Measurements from ENCODE around the gene FBLN1. TPM values are rescaled to one million over a fixed set of nuclear protein-coding genes. Genes with fewer than 3 reads are reported as not detected.
A peak's percentile ranks its signal among the peaks of the same experiment; 100 is the strongest.

Gene FBLN1
- total and polyA plus RNA-seq, 2 of the 13 experiments (the other 11 are each of a cell fraction or from before 2014, with no cell fraction given) = 37.3 to 103 TPM

DNA sequence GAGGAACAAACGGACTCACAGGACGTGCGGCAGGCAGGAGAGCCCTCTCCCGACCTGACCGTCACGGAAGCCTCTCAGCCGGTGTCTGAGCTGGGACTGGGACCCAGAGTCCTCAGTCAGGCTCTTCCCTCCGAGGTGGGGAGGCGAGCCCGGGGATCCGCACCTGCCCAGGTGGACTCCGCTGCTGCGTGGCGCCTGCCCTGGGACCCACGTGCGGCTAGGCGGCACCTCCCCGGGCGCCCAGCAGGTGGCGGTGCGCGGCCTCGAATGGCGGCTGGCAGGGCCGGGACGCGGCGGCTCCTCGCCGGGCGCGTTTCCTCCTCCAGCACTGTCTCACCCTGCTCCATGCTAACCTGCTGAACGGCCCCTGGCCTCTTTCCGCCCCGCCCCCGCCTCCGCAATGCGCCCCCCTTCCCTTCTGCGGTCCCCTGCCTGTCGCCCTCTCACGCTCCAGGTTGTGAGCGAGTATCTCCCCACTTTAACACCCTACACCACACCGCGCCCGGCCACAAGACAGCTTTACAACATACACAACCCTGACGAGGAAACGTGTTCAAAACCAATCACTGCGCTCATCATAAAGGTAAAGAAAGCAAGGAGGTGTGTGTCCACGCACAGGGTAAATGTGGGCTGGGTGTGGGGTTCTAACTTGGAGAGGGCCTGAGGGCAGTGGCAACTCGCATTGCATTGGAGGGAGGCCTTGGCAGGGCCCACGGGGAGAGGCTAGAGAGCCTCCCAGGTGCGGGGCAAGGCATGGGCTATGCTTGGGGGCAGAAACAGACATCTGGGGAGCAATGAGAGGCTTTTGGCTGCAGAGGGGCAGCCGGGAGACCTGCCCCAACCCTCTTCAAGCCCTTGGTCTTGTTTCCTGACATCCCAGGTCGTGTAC, 143.1 kb downstream of the FBLN1 start (continued):
- TF ChIP-seq SP4 (CRISPR knock-in tag; IDR thresholded peaks at IDR 0.05) = no peak
- 0 out of 2 replicates have a peak, but pooled peaks have one; percentile 14 for TF ChIP-seq ZMYM3 (CRISPR knock-in tag; IDR thresholded peaks at IDR 0.05)
- TF ChIP-seq ZNF607 (CRISPR knock-in tag; IDR thresholded peaks at IDR 0.05; ENCODE audit: borderline replicate concordance) = peak; percentile 85
- no peak for TF ChIP-seq RFX3 (CRISPR knock-in tag; IDR thresholded peaks at IDR 0.05)
- peak; percentile 75 for TF ChIP-seq BHLHE40 (IDR thresholded peaks at IDR 0.05; ENCODE audit: low read length)
- peak; percentile 38; the same call in 1 of the 2 replicates for TF ChIP-seq MED1 (CRISPR knock-in tag; IDR thresholded peaks at IDR 0.05)
- TF ChIP-seq BCL3 (CRISPR knock-in tag; IDR thresholded peaks at IDR 0.05) = no peak
- TF ChIP-seq CENPT (CRISPR knock-in tag; IDR thresholded peaks at IDR 0.05; ENCODE audit: low read depth) = 0 out of 2 replicates have a peak, but pooled peaks have one; percentile 32
- TF ChIP-seq NAIF1 (CRISPR knock-in tag; IDR thresholded peaks at IDR 0.05; ENCODE audit: borderline replicate concordance) = no peak
- no peak; the same call in 1 of the 2 replicates for TF ChIP-seq ZSCAN20 (CRISPR knock-in tag; IDR thresholded peaks at IDR 0.05; ENCODE audit: borderline replicate concordance)
- TF ChIP-seq ARNT2 (CRISPR knock-in tag; IDR thresholded peaks at IDR 0.05; ENCODE audit: low read depth) = 0 out of 2 replicates have a peak, but pooled peaks have one; percentile 36
- TF ChIP-seq, protein P1, sequence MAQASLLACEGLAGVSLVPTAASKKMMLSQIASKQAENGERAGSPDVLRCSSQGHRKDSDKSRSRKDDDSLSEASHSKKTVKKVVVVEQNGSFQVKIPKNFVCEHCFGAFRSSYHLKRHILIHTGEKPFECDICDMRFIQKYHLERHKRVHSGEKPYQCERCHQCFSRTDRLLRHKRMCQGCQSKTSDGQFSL (CRISPR knock-in tag; IDR thresholded peaks at IDR 0.05) = 0 out of 2 replicates have a peak, but pooled peaks have one; percentile 20
- TF ChIP-seq ZBTB43 (CRISPR knock-in tag; conservative IDR thresholded peaks at IDR 0.05) = no peak
- TF ChIP-seq, protein P2, sequence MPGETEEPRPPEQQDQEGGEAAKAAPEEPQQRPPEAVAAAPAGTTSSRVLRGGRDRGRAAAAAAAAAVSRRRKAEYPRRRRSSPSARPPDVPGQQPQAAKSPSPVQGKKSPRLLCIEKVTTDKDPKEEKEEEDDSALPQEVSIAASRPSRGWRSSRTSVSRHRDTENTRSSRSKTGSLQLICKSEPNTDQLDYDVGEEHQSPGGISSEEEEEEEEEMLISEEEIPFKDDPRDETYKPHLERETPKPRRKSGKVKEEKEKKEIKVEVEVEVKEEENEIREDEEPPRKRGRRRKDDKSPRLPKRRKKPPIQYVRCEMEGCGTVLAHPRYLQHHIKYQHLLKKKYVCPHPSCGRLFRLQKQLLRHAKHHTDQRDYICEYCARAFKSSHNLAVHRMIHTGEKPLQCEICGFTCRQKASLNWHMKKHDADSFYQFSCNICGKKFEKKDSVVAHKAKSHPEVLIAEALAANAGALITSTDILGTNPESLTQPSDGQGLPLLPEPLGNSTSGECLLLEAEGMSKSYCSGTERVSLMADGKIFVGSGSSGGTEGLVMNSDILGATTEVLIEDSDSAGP (CRISPR knock-in tag; IDR thresholded peaks at IDR 0.05; ENCODE audit: borderline replicate concordance) = peak; percentile 53; the same call in 1 of the 2 replicates
- TF ChIP-seq DMAP1 (CRISPR knock-in tag; IDR thresholded peaks at IDR 0.05) = peak; percentile 62
- TF ChIP-seq DNMT1 (CRISPR knock-in tag; IDR thresholded peaks at IDR 0.05) = 0 out of 2 replicates have a peak, but pooled peaks have one; percentile 45
- TF ChIP-seq E2F1 (CRISPR knock-in tag; IDR thresholded peaks at IDR 0.05) = no peak
- TF ChIP-seq ZGPAT (CRISPR knock-in tag; IDR thresholded peaks at IDR 0.05) = peak; percentile 69
- TF ChIP-seq HNRNPK (IDR thresholded peaks at IDR 0.05; ENCODE audit: low read depth, low read length, poor library complexity, severe bottlenecking) = peak; percentile 19
- TF ChIP-seq BRD4 (CRISPR knock-in tag; IDR thresholded peaks at IDR 0.05) = peak; percentile 47; the same call in 1 of the 2 replicates
- TF ChIP-seq SAP130 (CRISPR knock-in tag; IDR thresholded peaks at IDR 0.05; ENCODE audit: low read depth) = peak; percentile 68
- TF ChIP-seq XRCC5 (optimal IDR thresholded peaks at IDR 0.05; ENCODE audit: low read length) = no peak

Measured in HepG2 (cell line).